NCI-H526 treated with DMSO at 0.1 percent for 48 hours (cell line): ENCODE measurements around the gene CRADD.
"Not testable (repeated sequence)": the region's sequence is repeated elsewhere in the genome, so short reads cannot be mapped to it uniquely, and the experiment has no call there.

ENCODE experiments used
- DNase-seq: peaks from one replicate; lab custom pipeline; 2025; lab: John Stamatoyannopoulos, UW

The CRADD gene

DNA sequence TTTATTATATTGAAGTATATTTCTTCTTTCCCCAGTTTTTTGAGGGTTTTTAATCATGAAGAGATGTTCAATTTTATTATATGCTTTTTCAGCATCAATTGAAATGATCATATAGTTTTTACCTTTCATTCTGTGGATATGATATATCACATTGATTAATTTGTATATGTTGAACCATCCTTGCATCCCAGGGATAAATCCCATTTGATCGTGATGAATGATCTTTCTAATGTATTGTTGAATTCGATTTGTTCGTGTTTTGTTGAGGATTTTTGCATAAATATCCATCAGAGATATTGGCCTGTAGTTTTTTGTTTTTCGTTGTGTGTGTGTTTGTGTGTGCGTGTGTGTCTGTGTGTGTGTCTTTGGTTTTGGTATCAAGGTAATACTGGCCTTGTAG lies 196.4 kb downstream of the CRADD start:
- DNase-seq = no peak

DNA sequence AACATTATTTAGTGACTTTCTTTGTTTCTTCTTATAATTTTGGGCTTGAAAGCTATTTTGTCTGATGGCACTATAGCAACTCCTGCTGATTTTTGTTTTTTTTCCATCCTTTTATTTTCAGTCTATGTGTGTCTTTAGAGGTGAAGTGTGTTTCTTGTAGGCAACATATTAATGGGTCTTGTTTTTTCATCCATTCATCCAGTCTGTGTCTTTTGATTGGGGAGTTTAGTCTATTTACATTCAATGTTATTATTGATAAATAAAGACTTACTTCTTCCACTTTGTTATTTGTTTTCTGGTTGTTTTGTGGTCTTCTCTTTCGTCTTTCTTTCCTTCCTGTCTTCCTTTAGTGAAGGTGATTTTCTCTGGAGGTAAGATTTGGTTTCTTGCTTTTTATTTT lies 198.0 kb downstream of the CRADD start:
- no peak for DNase-seq

DNA sequence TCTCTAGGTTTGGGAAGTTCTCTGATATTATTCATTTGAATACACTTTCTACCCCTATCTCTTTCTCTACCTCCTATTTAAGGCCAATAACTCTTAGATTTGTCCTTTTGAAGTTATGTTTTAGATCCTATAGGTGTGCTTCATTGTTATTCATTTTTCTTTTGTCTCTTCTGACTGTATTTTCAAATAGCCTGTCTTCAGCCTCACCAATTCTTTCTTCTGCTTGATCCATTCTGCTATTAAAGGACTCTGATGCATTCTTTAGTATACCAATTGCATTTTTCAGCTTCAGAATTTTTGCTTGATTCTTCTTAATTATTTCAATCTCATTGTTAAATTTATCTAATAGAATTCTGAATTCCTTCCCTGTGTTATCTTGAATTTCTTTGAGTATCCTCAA lies 199.2 kb downstream of the CRADD start:
- no peak for DNase-seq

GRCh38 chr12:93877446-93877845 lies 200.3 kb downstream of the CRADD start:
- DNase-seq = no peak

DNA sequence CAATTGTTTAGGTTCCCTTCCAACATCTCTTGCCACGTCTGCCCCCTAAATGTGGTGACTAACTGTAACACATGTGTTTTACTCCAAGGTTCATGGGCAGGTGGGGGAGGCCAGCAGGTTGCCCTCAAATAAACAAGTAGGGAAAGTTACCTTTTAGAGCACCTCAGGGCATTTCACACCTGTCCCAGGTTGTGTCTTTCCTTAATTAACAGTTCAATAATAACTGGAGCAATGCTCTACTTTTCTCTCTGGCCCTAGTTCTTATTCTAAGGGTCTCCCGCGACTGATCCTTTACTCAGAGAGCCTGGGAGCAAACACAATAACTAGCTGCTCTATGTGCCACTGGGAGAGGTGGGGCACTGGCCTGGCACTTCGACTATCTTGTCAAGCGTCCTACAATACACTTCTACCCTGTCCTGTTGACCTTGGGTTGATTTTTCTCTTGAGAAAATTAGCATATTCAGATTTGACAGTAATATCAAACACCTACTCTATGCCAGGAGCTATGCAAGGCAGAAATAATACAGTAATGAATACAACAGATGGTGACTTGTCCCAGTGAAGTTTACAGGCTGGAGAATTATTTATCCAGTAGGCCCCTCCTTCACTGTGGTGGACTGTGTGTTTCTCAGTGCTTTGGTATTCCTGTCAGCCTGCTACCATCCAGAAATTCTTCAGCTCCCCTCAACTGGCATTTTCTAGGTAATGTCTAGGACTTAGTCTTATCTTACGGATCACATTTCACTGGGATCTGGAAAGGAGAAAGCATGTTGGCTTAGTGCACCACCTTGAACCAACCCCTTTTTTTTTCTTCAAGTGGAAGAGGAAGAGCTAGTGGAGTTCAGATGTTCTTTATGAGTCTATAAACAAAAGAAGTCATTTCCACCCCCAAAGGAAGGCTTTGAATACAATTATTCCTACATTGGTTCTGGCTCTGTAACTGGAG lies 202.6 kb downstream of the CRADD start:
- DNase-seq = no peak

- no peak for DNase-seq
Observed at GRCh38 chr12:93880853-93881522, 203.8 kb downstream of the CRADD start.

DNA sequence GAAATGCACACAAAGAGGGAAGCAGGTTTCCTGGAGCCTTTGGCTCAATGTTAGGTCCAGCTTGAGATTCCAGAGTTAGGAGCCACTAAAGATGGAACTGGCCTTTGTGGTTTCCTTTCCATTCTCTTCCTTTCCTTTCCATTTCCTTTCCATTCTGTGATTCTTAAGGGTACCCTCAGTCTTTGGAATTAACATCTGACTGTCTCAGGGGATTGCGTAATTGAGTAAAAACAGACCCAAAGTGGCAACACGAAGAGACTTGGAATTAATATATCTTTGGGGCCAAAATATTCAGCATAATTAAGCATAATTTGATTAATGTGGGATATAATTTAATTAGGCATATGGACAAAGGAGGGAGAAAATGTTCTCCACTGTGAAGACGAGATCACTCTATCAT lies 205.6 kb downstream of the CRADD start:
- DNase-seq = no peak

- no peak for DNase-seq
Observed at GRCh38 chr12:93883436-93884154, 206.4 kb downstream of the CRADD start.

DNA sequence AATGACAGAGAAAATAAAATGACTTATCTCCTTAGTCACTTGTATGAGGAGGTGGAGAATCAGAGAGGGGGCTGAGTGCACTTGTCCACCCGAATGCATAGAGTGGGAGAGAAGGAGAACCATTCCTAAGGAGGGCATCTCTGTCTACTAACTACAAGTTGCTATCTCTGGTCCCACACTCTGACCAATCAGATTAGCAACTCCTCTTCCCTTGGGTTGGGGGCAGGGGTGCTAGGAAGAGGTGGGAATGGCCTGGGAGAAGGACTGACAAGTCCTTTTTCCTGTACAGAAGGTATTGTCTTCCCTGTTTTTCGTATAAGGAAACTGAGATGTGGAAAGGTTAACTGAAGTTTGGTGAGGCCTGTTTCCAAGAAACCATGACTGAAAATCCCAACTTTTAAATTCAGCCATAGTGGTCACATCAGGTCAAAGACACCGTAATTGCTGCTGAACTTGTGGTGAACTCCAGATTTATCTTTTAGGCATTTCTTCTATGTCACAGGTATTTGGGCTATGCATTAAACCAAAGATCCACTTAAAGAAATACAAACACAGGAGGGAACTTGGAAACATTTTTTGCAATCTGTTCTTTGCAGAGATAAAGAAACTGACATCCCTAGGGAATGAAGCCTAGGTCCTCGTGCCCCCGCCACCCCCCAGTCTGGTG lies 207.8 kb downstream of the CRADD start:
- no peak for DNase-seq

DNA sequence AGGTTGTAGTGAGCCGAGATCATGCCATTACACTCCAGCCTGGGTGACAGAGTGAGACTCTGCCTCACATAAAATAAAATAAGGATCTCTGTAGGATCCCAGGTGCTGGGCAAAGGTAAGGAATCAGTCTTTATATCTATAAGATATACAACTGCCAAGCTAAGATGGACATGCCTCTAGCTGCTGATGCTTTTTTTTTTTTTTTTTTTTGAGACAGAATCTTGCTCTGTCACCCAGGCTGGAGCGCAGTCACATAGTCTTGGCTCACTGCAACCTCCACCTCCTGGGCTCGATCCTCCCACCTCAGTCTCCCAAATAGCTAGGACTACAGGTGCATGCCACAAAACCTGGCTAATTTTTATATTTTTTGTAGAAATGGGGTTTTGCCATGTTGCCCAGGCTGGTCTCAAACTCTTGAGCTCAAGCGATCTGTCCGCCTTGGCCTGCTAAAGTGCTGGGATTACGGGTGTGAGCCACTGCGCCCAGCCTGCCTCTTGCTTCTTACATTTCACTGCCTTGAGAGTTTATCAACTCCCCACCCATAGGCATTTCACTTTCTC lies 208.9 kb downstream of the CRADD start:
- DNase-seq = not testable (repeated sequence)

- no peak for DNase-seq
Observed at GRCh38 chr12:93886533-93887511, 209.6 kb downstream of the CRADD start.

GRCh38 chr12:93888964-93889363 lies 211.8 kb downstream of the CRADD start:
- no peak for DNase-seq

- no peak for DNase-seq
Observed at GRCh38 chr12:93889516-93890212, 212.5 kb downstream of the CRADD start.

GRCh38 chr12:93892423-93893268 lies 215.5 kb downstream of the CRADD start:
- no peak for DNase-seq

- DNase-seq = no peak
Observed at GRCh38 chr12:93894391-93895088, 217.4 kb downstream of the CRADD start.

GRCh38 chr12:93895089-93895445 lies 217.9 kb downstream of the CRADD start:
- DNase-seq = no peak

DNA sequence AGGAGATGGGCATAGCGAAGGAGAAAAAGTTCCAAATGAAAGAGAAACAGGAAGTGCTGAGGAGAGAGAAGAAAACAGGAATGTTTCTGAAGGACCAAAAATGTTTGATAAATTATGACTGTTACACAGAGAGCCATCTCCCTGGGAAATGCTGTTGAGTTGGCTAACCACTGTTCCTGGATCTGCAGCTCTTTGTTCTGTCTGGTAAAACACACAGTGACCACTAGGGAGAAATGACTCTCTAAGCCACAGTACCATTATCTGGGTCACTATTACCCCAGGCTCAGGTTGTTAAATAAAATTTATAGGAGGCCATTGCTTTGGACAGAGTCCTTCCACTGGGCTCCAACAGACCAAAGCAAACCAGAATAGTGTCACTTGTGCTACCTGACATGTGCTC lies 219.3 kb downstream of the CRADD start:
- no peak for DNase-seq

- no peak for DNase-seq
Observed at GRCh38 chr12:93896952-93897351, 219.8 kb downstream of the CRADD start.
